Kidney tubule cell (primary cell): ENCODE results near the gene IER2.

ENCODE experiments used
- DNase-seq: peaks from one replicate; pipeline ENCODE4 v3.0.0-alpha.2; 2018; ENCODE audit warnings: low spot score

Gene IER2

DNA sequence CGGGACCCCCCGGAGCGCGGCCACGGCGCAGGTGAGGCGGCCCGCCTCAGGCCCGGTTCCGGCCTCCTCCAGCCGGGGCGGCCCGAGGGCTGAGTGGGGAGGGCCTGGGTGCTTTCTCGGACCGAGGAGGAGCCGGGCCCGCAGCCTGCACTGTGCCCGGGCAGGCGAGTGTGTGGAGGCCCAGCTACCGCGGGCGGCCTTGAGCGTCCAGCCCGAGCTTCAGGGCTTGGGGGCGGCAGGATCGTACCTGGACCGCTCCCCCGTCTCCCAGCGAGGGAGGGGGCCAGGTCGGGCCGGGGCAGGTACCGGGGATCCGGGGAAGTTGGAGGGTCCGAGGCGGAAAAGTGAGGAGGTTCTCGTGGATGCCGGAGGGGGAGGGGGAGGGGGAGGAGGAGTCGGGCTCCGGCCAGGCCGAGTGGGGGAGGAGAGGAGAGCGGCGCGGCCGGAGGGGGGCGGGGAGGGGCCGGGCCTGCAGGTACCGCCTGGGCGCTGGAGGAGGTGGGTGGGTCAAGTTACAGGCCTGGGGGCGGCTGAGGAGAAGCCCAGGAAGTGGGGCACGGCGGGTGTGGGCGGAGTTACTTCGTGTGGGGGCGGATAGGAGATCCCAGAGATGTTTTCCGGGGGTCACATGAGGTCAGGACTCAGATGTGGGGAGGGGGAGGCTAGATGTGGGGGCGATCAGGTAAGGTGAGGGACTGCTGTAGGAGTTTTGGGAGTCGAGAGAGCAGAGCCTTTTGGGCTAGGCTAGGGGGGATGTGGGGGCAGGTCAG lies 31.6 kb upstream of the IER2 start:
- peak; percentile 65 for DNase-seq

DNA sequence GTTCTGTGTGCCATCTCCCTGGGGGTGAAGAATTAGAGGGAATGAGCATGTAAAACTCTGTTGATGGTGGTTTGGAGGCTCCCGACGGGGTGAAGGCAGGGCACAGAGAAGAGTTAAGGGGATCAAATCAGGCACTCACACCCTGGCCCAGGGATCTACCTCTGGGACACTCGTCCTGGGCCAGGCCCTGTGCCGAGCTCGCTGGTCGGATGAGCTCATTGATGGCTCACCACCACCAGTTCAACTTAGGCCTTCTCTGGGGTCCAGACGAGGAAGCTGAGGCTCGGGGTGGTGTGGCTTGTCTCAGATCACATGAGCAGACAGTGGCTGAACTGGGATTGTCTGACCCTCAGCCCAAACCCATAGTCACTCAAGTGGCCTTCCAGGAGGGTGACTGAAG lies 30.6 kb upstream of the IER2 start:
- peak; percentile 26 for DNase-seq

GRCh38 chr19:13120031-13120430 lies 30.2 kb upstream of the IER2 start:
- no peak for DNase-seq

- no peak for DNase-seq
Measured at GRCh38 chr19:13120817-13121216, 29.4 kb upstream of the IER2 start.

DNA sequence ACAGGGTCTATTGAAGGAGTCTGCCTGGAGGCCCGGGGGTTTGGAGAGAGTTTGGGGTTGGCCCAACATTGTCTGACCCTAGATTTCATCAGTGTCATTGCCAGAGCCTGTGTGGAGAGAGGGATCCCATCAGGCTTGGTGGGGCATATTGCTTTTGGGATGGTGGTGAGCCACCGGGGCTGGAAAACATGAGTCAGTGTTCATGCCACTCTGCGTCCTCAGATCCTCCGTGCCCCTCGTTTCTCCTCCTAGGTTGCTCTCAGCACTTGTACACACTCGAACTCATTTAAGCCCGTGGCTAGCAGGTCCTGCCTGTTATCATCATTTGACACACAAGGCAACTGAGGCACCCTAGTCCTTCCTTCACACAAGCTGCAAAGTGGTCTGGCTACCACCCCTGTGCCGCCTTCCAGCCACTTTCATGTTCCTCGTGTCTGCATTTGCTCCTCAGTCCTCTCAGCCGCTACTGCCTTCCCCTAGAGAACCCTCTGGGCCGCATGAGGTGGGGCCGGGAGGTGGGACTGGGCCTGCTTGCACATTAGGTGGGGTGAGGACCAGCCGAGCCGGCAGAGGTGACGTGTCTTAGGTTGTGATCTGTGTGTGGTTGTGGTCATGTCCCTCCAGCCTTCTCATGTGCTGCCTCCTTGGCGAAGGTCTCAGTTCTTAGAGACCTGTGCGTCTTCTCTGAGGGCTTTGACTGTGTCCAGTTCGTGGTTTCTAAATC lies 28.5 kb upstream of the IER2 start:
- DNase-seq: peak; percentile 41

DNA sequence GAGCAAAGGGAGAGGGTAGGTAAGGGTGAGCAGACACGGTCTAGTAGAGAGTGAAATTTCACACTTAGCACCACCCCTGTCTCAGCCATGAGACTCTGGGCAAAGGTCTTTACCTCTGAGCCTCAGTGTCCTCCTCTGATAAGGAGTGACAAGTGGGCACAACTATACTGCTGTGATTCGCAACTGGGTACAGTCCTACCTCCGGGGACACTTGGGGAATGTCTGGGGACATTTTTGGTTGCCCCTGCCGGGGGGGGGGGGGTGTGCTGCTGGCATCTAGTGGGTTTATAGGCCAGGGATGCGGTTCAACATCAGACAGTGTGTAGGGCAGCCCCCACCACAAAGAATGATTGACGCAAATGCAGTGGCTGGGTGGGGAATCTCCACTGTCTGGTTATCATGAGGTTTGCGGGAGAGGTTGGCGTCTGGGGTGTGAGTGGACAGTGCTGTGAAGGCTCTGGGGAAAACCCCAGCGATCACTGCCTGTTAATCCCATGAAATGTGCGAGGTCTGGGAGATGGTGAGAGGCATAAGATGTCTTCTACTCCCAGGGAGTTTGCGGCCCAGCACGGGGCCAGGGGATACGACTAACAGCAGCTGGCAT lies 27.8 kb upstream of the IER2 start:
- DNase-seq: no peak

DNA sequence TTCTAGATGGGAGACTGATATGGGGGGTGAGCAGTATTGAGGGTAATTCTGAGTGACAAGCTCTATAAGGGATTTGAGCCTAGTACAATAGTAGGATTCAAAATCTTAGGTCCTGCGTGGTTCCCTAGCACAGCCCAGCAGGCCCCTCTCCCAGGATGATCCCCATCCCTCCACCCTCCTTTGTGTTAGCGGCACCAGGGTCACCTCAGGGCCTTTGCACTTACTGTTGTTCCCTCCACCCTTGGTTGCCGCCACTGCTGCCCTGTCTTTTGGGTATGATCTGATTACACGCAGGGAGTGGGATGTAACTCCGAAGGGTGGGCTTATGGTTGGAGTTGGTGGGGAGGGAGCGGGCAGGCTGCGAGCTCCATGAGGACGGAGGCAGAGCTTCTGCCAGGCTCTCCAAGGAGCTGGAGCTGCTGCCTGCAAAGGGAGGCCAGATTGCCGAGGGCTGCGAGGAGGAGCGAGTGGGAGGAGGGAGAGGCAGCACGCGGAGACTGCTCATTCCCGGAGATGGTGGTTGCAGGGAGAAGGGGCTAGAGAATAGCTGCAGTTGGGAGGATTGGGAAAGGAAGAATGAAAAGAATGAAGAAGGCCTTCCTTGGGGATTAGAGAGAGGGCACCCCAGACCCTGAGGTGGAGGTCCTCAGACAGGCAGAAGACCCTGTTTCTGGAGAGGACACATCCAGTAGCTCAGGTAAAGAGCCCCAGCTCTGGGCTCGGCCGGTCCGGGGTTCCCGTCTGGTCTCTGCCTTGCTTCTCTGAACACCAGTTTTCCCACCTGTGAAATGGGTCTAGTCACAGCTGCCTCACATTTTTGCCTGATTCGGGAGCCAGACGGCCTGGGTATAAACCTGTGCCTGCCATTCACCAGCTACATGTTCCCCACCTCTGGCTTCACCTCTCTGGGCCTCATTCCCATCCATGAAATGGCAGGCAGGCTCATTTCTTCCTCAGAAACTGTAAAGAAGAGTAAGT lies 26.9 kb upstream of the IER2 start:
- no peak for DNase-seq

DNA sequence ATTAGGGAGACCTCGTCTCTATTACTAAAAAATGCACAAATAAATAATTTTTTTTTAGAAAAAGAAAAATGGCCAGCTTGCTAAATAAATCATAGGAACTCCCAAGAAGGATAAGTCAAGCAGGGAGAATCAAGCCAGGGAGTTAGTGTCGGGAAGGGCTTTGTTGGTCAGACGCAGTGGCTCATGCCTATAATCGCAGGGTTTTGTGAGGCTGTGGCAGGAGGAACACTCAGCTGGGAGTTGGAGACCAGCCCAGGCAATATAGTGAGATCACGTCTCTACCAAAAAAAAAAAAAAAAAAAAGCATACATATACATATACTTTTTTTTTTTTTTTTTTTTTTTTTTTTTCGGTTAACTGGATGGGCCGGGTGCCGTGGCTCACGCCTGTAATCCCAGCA lies 23.2 kb upstream of the IER2 start:
- no peak for DNase-seq

DNA sequence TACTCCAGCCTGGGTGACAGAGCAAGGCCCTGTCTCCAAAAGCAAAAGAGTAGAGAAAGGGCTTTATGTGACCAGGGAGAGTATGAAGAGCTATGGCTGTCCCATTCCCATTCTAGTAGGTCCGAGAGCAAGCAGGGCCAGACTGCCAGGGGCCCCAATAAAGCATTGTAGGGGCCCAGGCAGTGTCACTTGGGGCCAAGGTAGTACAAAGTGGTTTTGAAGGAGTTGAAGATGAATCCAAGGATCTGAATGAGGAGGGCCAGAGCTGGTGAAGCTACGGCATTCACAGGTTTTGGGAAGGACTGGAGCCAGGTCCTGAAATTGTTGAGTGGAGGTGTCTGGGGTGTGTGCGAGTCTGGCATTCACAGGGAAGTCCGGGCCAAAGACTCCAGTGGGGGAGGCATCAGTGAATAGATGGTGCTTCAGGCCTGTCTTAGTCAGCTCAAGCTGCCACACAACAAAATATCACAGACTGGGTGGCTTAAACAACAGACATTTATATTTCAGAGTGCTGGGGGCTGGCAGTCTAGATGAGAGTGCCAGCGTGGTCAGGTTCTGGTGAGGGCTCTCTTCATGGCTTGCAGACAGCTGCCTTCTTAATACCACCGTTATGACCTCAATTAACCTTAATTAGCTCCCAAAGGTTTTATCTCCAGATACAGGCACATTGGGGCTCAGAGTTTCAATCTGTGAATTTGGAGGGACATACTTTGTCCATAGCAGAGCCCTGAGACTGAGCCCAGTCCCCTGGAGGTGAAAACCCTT lies 22.2 kb upstream of the IER2 start:
- no peak for DNase-seq

- no peak for DNase-seq
Measured at GRCh38 chr19:13128583-13128982, 21.6 kb upstream of the IER2 start.

GRCh38 chr19:13129384-13129783 lies 20.8 kb upstream of the IER2 start:
- DNase-seq: no peak

- DNase-seq: no peak
Measured at GRCh38 chr19:13130886-13131490, 19.2 kb upstream of the IER2 start.

GRCh38 chr19:13132471-13133180 lies 17.6 kb upstream of the IER2 start:
- peak; percentile 33 for DNase-seq

DNA sequence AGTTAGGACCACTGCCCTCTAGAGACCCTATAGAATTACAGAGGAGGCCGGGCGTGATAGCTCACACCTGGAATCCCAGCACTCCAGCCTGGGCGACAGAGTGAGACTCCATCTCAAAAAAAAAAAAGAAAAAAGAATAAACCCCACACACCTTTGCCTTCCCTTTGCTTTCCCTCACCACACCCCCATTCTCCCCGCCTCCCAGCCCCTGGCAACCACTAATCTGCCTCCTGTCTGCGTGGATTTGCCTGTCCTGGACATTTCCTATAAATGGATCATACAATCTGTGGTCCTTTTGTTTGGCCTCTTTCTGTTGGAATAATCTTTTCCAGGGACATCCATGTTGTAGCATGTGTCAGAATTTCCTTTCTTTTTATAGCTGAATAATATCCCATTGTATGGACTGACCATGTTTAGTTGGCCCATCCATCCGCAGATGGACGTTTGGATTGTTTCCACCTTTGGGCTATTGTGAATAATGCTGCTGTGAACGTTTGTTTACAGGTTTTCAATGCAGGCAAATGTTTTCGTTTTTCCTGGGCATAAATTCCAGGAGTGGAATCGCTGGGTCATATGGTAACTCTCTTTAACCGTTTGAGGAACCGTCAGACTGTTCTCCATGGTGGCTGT lies 16.9 kb upstream of the IER2 start:
- DNase-seq: no peak

- DNase-seq: peak; percentile 39
Measured at GRCh38 chr19:13134626-13135025, 15.6 kb upstream of the IER2 start.

GRCh38 chr19:13135068-13136062 lies 14.8 kb upstream of the IER2 start:
- DNase-seq: no peak

DNA sequence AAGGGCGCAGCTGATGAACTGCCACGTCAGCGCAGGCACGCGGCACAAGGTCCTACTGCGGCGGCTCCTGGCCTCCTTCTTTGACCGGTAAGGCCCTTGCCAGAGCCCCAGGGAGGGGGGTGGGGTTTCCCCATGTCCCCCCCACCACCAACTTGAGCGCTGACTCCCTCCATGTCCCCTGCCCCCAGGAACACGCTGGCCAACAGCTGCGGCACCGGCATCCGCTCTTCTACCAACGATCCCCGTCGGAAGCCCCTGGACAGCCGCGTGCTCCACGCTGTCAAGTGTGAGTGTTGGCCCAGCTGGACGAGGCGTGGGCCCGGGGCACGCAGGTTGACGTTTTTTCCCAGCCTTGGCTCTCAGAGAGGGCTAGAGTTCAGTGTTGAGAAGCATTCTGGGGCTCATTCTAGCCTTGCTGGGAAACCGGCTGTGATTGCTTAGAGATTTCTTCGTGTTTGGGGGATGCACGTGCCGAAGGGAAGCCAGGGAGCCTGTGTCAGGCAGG lies 12.9 kb upstream of the IER2 start:
- no peak for DNase-seq
